GM18526 (cell line): Measurements from ENCODE around the gene PMVK.

Experiments used
- POLR2A ChIP-seq: IDR thresholded peaks from 3 replicates; pipeline ENCODE4 v1.6.1; 2011; ENCODE audit not compliant: insufficient read length; ENCODE audit errors: extremely low read depth

The PMVK gene

GRCh38 chr1:154958681-154959425, 22.3 kb upstream of the PMVK start:
- TF ChIP-seq POLR2A = no peak

- TF ChIP-seq POLR2A = no peak
Measured at GRCh38 chr1:154958036-154958435, 21.5 kb upstream of the PMVK start.

GRCh38 chr1:154957091-154957657, 20.7 kb upstream of the PMVK start:
- no peak for TF ChIP-seq POLR2A

GRCh38 chr1:154956544-154956941, 20.0 kb upstream of the PMVK start:
- no peak for TF ChIP-seq POLR2A

GRCh38 chr1:154955718-154956543, 19.4 kb upstream of the PMVK start, which contains the start of gene PBXIP1:
Gene PBXIP1, minus strand, starts transcription at chr1:154956099. Its CDS starts 2,378 bp downstream, at chr1:154953721.
- TF ChIP-seq POLR2A = no peak

- peak; percentile 26 for TF ChIP-seq POLR2A
Measured at GRCh38 chr1:154955039-154955717, 18.7 kb upstream of the PMVK start.

- no peak for TF ChIP-seq POLR2A
Measured at GRCh38 chr1:154954541-154954940, 18.0 kb upstream of the PMVK start.

GRCh38 chr1:154953611-154954038, 17.1 kb upstream of the PMVK start:
- TF ChIP-seq POLR2A = no peak

- TF ChIP-seq POLR2A = no peak
Measured at GRCh38 chr1:154952664-154953063, 16.1 kb upstream of the PMVK start.

GRCh38 chr1:154951901-154952657, 15.6 kb upstream of the PMVK start:
- no peak for TF ChIP-seq POLR2A

- no peak for TF ChIP-seq POLR2A
Measured at GRCh38 chr1:154948079-154948478, 11.6 kb upstream of the PMVK start.

- TF ChIP-seq POLR2A = no peak
Measured at GRCh38 chr1:154945962-154946850, 9.7 kb upstream of the PMVK start.

GRCh38 chr1:154945160-154945961, 8.8 kb upstream of the PMVK start:
- no peak for TF ChIP-seq POLR2A
